ENCODE data around the gene TARS3. TPM values are rescaled to one million over a fixed set of nuclear protein-coding genes. Genes with fewer than 3 reads are reported as not detected.
"Not testable (repeated sequence)": the region's sequence is repeated elsewhere in the genome, so short reads cannot be mapped to it uniquely, and the experiment has no call there.

Gene TARS3
- polyA plus RNA-seq, 4 donors: 4.2 to 19.5 (median 5.1) TPM

DNA sequence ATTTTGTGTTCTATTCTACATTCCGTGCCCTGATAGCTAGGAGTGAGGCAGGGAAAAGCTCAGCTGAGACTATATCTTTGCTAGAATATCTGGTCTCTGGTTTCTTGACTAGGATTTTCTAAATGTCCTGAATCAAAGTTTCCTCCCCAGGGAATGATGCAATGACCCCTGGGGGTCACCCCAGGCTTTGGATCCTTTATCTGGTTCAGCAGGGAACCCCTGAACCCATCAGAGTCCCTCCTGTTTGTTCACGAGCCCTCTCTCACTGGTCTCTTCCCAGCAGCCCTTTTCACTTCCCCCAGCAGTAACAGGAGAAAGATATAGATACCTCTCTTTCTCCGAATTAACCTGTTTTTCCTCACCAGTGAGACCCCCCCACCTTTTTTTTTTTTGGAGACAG lies 86.4 kb downstream of the TARS3 start:
- Histone ChIP-seq H3K4me1 (ENCODE audit: control insufficient read depth in 3 of 3, insufficient read depth in 2 of 3, low read depth in 1 of 3, low read length in 2 of 3) (peaks cover 0 to 11% (median 2%) of the 10 kb centered on the region in 3 donors), H3K36me3 (ENCODE audit: control insufficient read depth in 3 of 3, insufficient read depth in 2 of 3, low read depth in 1 of 3, low read length in 3 of 3) (peaks cover 0 to 9% (median 3%) of the 10 kb centered on the region in 3 donors), H3K27me3 (ENCODE audit: control insufficient read depth in 3 of 3, insufficient read depth in 3 of 3, low read length in 3 of 3) (no peaks in the 10 kb centered on the region), H3K4me3 (ENCODE audit: low read depth in 1 of 3, low read length in 3 of 3) (no peak overlapping the region), H3K9me3 (ENCODE audit: control insufficient read depth in 2 of 2, insufficient read depth in 1 of 2, low read depth in 1 of 2, low read length in 1 of 2) (peaks cover 0 to 2% of the 10 kb centered on the region in 2 donors), H3K27ac (ENCODE audit: low read depth in 1 of 3, low read length in 2 of 3) (peak overlapping the region in 1 of 3 donors; percentile 21)
- no peak for DNase-seq
- no peak for FAIRE-seq
- 30 to 67% (median 53%) methylated on average over 3 of the region's 3 CpGs for WGBS, 3 donors

DNA sequence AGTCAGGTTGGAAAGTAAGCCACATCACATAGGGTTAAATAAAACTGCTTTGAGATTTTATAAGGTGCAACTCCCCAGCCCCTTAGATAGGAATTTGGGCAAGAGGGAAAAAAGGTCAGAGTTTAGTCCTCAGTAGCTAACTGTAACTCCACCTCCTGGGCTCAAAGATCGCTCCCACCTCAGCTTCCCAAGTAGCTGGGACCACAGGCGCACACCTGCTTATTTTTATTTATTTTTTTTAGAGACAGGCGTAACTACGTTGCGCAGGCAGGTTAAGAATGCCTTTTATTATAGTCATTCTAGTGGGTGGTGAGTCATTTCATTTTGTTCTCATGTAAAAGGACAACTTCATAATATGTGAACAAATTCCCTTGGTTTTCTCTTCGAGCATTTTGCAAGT lies 86.8 kb downstream of the TARS3 start:
- DNase-seq: peak; percentile 50 to 60
- WGBS, 3 donors: 12 to 59% (median 39%) methylated on average over 6 of the region's 6 CpGs
- no peak for FAIRE-seq
- Histone ChIP-seq H3K36me3 (ENCODE audit: control insufficient read depth in 3 of 3, insufficient read depth in 2 of 3, low read depth in 1 of 3, low read length in 3 of 3) (peaks cover 0 to 8% (median 2%) of the 10 kb centered on the region in 3 donors), H3K4me3 (ENCODE audit: low read depth in 1 of 3, low read length in 3 of 3) (no peak overlapping the region), H3K27ac (ENCODE audit: low read depth in 1 of 3, low read length in 2 of 3) (peak overlapping the region in 1 of 3 donors; percentile 21), H3K4me1 (ENCODE audit: control insufficient read depth in 3 of 3, insufficient read depth in 2 of 3, low read depth in 1 of 3, low read length in 2 of 3) (peaks cover 0 to 11% (median 2%) of the 10 kb centered on the region in 3 donors), H3K27me3 (ENCODE audit: control insufficient read depth in 3 of 3, insufficient read depth in 3 of 3, low read length in 3 of 3) (no peaks in the 10 kb centered on the region), H3K9me3 (ENCODE audit: control insufficient read depth in 2 of 2, insufficient read depth in 1 of 2, low read depth in 1 of 2, low read length in 1 of 2) (peaks cover 0 to 2% of the 10 kb centered on the region in 2 donors)

DNA sequence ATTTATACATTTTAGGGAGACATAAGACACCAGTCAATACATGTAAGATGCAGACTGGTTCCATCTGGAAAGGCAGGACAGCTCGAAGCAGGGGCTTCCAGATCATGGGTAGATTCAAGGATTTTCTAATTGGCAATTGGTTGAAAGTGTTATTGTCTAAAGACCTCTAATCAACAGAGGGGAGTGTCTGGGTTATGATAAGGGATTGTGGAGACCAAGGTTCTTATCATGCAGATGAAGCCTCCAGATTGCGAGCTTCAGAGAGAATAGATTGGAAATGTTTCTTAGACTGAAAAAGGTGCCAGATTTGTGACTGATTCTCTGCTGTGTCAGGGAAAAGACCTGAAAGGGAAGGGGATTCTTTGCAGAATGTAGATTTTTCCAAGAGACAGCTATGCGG lies 87.2 kb downstream of the TARS3 start:
- FAIRE-seq: no peak
- H3K9me3 ChIP-seq (ENCODE audit: control insufficient read depth in 2 of 2, insufficient read depth in 1 of 2, low read depth in 1 of 2, low read length in 1 of 2): peaks cover 0 to 2% of the 10 kb centered on the region in 2 donors

DNA sequence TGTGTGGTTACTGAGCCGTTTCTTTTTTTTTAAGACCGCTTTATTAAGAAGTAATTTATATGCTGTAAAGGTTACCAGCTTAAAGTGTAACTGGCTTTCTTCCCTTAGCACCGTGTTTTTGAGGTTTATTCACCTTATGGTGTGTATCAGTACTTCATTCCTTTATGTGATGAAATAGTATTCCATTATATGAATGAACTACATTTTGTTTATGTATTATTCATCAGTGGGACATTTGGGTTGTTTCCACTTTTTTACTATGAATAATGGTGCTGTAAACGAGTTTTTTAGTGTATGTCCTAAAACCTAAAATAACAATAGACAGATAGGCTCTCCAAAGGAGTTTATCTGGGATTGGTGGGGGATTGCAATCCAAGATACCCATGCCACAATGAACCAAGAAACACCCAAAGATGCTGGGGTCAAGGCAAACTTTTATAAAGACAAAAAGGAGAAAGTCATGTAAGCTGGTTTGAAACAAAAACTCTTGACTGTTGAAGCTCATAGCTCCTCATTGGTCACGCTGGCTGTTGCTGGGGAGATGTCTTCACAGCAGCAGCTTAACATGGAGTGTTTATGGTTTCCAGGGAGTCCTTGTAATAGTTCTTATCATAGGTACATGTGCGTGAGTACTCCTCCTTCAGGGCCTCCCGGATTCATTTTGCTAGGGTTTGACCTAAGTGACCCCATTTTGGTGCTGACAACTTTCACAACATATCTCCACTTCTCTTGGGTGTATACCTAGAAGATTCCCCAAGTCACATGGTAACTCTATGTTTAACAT lies 88.1 kb downstream of the TARS3 start:
- DNase-seq (peak in 1 of 2 donors; percentile 22), FAIRE-seq (no peak)
- peaks cover 0 to 2% of the 10 kb centered on the region in 2 donors for H3K9me3 ChIP-seq (ENCODE audit: control insufficient read depth in 2 of 2, insufficient read depth in 1 of 2, low read depth in 1 of 2, low read length in 1 of 2)
- H3K36me3 ChIP-seq (ENCODE audit: control insufficient read depth in 3 of 3, insufficient read depth in 2 of 3, low read depth in 1 of 3, low read length in 3 of 3): peaks cover 0 to 4% (median 2%) of the 10 kb centered on the region in 3 donors
- no peak overlapping the region for H3K27ac ChIP-seq (ENCODE audit: low read depth in 1 of 3, low read length in 2 of 3)
- H3K4me1 ChIP-seq (ENCODE audit: control insufficient read depth in 3 of 3, insufficient read depth in 2 of 3, low read depth in 1 of 3, low read length in 2 of 3): peaks cover 0 to 9% (median 2%) of the 10 kb centered on the region in 3 donors
- no peaks in the 10 kb centered on the region for H3K27me3 ChIP-seq (ENCODE audit: control insufficient read depth in 3 of 3, insufficient read depth in 3 of 3, low read length in 3 of 3)
- 64 to 74% (median 73%) methylated on average over 7 of the region's 7 CpGs for WGBS, 3 donors
- no peak overlapping the region for H3K4me3 ChIP-seq (ENCODE audit: low read depth in 1 of 3, low read length in 3 of 3)

More for the DNA sequence above, 87.2 kb downstream of the TARS3 start:
- Histone ChIP-seq H3K4me1 (ENCODE audit: control insufficient read depth in 3 of 3, insufficient read depth in 2 of 3, low read depth in 1 of 3, low read length in 2 of 3) (peaks cover 0 to 11% (median 2%) of the 10 kb centered on the region in 3 donors), H3K36me3 (ENCODE audit: control insufficient read depth in 3 of 3, insufficient read depth in 2 of 3, low read depth in 1 of 3, low read length in 3 of 3) (peaks cover 0 to 4% (median 2%) of the 10 kb centered on the region in 3 donors), H3K27ac (ENCODE audit: low read depth in 1 of 3, low read length in 2 of 3) (no peak overlapping the region), H3K27me3 (ENCODE audit: control insufficient read depth in 3 of 3, insufficient read depth in 3 of 3, low read length in 3 of 3) (no peaks in the 10 kb centered on the region), H3K4me3 (ENCODE audit: low read depth in 1 of 3, low read length in 3 of 3) (no peak overlapping the region)
- DNase-seq: no peak
- 24 to 62% (median 50%) methylated on average over 3 of the region's 3 CpGs for WGBS, 3 donors

DNA sequence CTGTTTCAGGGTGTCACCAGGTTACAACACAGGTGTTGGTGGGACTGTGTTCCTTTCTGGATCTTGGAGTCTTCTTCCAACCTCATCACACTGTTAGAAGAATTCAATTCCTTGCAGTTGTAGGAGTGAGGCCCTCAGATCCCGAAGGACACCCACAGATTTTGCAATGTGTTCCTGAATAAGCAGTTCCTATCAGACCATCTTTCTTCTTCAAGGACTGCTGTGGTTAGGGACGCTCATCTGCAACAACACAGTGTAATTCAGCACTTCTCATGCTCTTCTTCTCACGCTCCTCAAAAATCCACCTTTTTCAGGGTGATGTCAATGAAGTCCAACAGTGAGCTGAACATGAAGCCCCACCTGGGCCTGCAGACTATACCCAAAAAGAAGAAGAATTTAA lies 90.9 kb downstream of the TARS3 start:
- Histone ChIP-seq H3K4me1 (ENCODE audit: control insufficient read depth in 3 of 3, insufficient read depth in 2 of 3, low read depth in 1 of 3, low read length in 2 of 3) (peaks cover 0 to 9% (median 2%) of the 10 kb centered on the region in 3 donors), H3K36me3 (ENCODE audit: control insufficient read depth in 3 of 3, insufficient read depth in 2 of 3, low read depth in 1 of 3, low read length in 3 of 3) (no peaks in the 10 kb centered on the region), H3K9me3 (ENCODE audit: control insufficient read depth in 2 of 2, insufficient read depth in 1 of 2, low read depth in 1 of 2, low read length in 1 of 2) (no peaks in the 10 kb centered on the region), H3K27ac (ENCODE audit: low read depth in 1 of 3, low read length in 2 of 3) (no peak overlapping the region), H3K27me3 (ENCODE audit: control insufficient read depth in 3 of 3, insufficient read depth in 3 of 3, low read length in 3 of 3) (no peaks in the 10 kb centered on the region), H3K4me3 (ENCODE audit: low read depth in 1 of 3, low read length in 3 of 3) (no peak overlapping the region)
- no peak for DNase-seq
- FAIRE-seq: no peak
- 93 to 98% (median 96%) methylated on average over 3 of the region's 3 CpGs for WGBS, 3 donors

DNA sequence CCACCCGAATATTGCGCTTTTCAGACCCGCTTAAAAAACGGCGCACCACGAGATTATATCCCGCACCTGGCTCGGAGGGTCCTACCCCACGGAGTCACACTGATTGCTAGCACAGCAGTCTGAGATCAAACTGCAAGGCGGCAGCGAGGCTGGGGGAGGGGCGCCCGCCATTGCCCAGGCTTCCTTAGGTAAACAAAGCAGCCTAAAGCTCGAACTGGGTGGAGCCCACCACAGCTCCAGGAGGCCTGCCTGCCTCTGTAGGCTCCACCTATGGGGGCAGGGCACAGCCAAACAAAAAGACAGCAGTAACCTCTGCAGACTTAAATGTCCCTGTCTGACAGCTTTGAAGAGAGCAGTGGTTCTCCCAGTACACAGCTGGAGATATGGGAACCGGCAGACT lies 97.5 kb downstream of the TARS3 start:
- H3K27ac ChIP-seq (ENCODE audit: low read depth in 1 of 3, low read length in 2 of 3); H3K4me1 ChIP-seq (ENCODE audit: control insufficient read depth in 3 of 3, insufficient read depth in 2 of 3, low read depth in 1 of 3, low read length in 2 of 3); H3K9me3 ChIP-seq (ENCODE audit: control insufficient read depth in 2 of 2, insufficient read depth in 1 of 2, low read depth in 1 of 2, low read length in 1 of 2); DNase-seq; H3K4me3 ChIP-seq (ENCODE audit: low read depth in 1 of 3, low read length in 3 of 3); H3K36me3 ChIP-seq (ENCODE audit: control insufficient read depth in 3 of 3, insufficient read depth in 2 of 3, low read depth in 1 of 3, low read length in 3 of 3); FAIRE-seq; H3K27me3 ChIP-seq (ENCODE audit: control insufficient read depth in 3 of 3, insufficient read depth in 3 of 3, low read length in 3 of 3): not testable (repeated sequence)
- WGBS, 3 donors: 86 to 100% (median 94%) methylated on average over 5 to 15 of the region's 15 CpGs

DNA sequence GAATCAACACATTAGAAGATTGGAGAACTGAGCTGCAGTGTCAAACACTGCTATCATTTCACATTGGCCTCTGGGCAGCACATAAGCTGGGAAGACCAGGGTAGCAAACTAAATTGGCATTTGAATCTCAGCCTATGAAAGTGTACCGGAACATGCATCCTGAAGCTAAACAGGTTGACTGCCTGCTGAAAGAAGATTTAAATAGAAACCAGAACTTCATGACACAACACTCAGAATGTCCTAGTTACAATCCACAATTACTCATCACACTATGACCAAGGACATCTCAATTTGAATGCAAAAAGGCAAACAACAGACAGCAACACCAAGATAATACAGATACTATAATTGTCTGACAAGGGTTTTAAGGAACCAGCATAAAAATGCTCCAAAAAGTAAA lies 98.3 kb downstream of the TARS3 start:
- DNase-seq: no peak
- WGBS, 3 donors: 84 to 97% (median 89%) methylated on average over 1 of the region's 1 CpG
- Histone ChIP-seq H3K4me1 (ENCODE audit: control insufficient read depth in 3 of 3, insufficient read depth in 2 of 3, low read depth in 1 of 3, low read length in 2 of 3) (no peaks in the 10 kb centered on the region), H3K27ac (ENCODE audit: low read depth in 1 of 3, low read length in 2 of 3) (no peak overlapping the region), H3K4me3 (ENCODE audit: low read depth in 1 of 3, low read length in 3 of 3) (no peak overlapping the region), H3K27me3 (ENCODE audit: control insufficient read depth in 3 of 3, insufficient read depth in 3 of 3, low read length in 3 of 3) (no peaks in the 10 kb centered on the region), H3K9me3 (ENCODE audit: control insufficient read depth in 2 of 2, insufficient read depth in 1 of 2, low read depth in 1 of 2, low read length in 1 of 2) (peaks cover 0 to 6% of the 10 kb centered on the region in 2 donors), H3K36me3 (ENCODE audit: control insufficient read depth in 3 of 3, insufficient read depth in 2 of 3, low read depth in 1 of 3, low read length in 3 of 3) (no peaks in the 10 kb centered on the region)
- no peak for FAIRE-seq

DNA sequence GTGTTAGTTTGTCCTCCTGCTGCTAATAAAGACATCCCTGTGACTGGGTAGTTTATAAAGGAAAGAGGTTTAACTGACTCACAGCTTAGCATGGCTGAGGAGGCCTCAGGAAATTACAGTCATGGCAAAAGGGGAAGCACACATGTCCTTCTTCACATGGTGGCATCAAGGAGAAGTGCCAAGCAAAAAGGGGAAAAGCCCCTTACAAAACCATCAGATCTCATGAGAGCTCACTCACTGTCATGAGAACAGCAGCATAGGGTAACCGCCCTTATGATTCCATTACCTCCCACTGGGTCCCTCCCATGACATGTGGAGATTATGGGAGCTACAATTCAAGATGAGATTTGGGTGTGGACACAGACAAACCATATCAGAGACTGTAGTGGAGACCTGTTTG lies 99.1 kb downstream of the TARS3 start:
- H3K4me1 ChIP-seq (ENCODE audit: control insufficient read depth in 3 of 3, insufficient read depth in 2 of 3, low read depth in 1 of 3, low read length in 2 of 3): no peaks in the 10 kb centered on the region
- H3K36me3 ChIP-seq (ENCODE audit: control insufficient read depth in 3 of 3, insufficient read depth in 2 of 3, low read depth in 1 of 3, low read length in 3 of 3): no peaks in the 10 kb centered on the region
- peaks cover 0 to 6% of the 10 kb centered on the region in 2 donors for H3K9me3 ChIP-seq (ENCODE audit: control insufficient read depth in 2 of 2, insufficient read depth in 1 of 2, low read depth in 1 of 2, low read length in 1 of 2)
- H3K4me3 ChIP-seq (ENCODE audit: low read depth in 1 of 3, low read length in 3 of 3): no peak overlapping the region
- FAIRE-seq (no peak), DNase-seq (no peak)
- 89 to 93% (median 92%) methylated on average over 1 of the region's 1 CpG for WGBS, 3 donors
- H3K27me3 ChIP-seq (ENCODE audit: control insufficient read depth in 3 of 3, insufficient read depth in 3 of 3, low read length in 3 of 3): no peaks in the 10 kb centered on the region
- no peak overlapping the region for H3K27ac ChIP-seq (ENCODE audit: low read depth in 1 of 3, low read length in 2 of 3)
